ENCODE measurements around the gene LMCD1.

The LMCD1 gene

DNA sequence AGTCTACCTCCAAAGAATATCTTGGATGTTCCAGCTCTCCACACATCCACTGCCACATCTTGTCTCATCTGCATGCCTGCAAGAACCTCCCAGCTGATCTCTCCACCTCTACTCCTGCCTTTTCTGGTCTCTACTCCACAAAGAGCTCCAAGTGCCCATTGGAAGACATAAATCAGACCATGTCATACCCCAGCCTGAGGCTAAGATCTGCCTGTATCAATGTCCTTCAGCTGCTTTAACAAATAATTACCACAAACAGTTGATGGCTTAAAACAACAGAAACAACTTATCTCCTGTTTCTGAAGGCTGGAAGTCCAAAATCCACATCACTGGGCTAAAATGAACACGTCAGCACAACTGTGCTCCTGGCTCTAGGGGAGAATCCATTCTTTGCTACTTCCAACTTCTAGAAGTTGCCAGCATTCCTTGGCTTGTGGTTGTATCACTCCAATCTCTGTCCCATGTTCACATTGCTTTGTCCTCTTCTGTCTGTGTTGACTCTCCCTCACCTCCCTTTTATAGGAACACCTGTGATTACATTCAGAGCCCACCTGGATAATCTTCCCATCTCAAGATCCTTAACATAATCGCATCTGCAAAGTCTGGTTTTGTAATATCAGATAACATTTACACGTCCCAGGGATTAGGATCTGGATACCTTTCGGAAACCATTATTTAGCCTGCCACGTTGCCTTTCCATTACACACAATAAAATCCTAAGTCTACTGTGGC is 17.0 kb upstream of the LMCD1 start:
- DNase-seq (ENCODE audit: low read depth in 2 of 2) = no peak

DNA sequence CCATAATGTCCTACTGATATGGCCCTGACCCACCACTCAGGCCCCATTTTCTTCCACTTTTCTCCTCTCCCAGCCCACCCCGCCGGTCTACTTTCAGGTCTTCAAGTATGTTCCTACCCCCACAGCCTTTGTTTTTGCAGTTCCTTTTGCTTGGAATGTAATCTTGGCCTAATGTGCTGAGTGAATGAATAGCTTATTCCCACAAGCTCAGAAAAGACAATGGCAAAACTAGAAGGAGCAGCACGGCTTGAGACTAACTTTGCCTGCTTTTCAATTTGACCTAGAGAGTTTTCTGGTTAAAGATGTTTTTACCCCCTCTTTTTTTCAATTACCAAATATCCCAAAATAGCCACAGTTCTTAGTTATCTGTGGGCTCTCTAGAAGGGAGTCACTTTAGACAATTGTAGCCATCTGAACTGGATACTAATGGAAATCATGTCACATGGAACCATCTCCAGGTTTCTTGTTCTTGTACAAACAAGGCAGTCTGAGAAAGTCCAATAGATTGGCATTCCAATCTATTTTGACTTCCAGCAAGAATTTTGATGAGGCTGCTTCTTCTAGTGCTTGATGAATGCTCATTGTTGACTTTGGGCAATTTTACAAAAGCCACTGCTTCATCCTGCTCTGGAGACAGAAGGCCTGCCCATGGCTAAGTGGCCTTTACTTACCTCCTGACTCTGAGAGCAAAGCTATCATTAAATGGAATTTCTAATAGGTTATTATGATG is 16.3 kb upstream of the LMCD1 start:
- DNase-seq (ENCODE audit: low read depth in 2 of 2) = no peak

- no peak for DNase-seq (ENCODE audit: low read depth in 2 of 2)
These were observed 15.7 kb upstream of the LMCD1 start for GRCh38 chr3:8485943-8486342.

DNA sequence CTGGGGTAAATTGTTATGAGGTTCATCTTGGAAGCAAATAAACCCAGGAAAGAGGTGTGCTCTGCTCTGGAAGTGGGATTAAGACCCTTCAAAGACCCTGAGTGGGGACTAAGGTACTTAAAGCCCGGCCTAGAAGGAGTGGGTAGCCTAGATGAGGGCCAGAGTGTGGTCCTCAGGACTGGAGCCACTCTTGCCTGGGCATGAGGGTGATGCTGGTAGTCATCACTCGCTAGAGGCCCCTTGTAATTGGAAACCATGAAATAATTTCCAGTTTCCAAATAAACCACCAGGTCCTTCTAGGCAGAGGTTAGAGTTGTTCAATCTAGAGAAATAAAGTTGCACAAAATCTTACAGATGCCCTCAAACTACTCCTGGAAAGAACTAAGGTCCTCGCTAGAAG is 15.2 kb upstream of the LMCD1 start:
- no peak for DNase-seq (ENCODE audit: low read depth in 2 of 2)

DNA sequence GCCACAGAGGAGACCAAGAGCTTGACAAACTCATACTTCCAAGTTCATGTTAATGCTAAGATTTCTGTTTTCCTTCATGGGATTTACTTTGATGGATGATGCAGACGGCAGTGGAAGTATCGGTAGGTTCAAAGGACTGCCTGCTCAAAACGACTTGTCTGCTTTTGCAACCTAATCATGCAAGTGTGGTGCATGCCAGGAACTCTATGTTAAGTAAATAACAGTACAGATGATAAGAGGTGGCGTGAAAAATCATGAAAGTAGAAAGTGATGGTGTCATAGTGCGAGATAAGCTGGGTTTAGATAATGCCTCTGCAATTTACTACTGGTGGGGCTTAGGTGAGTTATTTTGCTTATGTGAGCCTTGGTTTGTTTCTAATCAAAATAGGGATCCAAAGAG is 14.7 kb upstream of the LMCD1 start:
- DNase-seq (ENCODE audit: low read depth in 2 of 2) = no peak

- DNase-seq (ENCODE audit: low read depth in 2 of 2) = no peak
These were observed 13.2 kb upstream of the LMCD1 start for GRCh38 chr3:8488411-8488810.

DNA sequence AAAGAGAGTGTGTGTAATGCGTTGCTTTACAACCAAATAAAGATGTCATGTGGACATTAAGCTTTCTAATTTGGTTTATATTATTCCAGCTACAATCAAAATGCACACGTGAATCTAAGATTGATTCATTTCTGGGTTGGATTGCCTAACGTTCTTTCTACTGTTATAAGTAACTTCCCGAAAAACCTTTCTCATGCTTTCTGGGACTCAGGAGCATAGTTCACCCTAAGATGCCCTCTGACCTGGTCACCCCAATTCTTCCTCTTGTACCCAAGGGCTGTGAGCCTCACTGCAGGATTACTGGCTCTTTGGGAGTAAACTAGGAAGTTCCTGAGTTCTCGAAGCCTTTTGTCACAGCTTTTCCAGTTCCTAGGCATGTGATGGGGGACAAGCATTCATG is 12.7 kb upstream of the LMCD1 start:
- no peak for DNase-seq (ENCODE audit: low read depth in 2 of 2)

DNA sequence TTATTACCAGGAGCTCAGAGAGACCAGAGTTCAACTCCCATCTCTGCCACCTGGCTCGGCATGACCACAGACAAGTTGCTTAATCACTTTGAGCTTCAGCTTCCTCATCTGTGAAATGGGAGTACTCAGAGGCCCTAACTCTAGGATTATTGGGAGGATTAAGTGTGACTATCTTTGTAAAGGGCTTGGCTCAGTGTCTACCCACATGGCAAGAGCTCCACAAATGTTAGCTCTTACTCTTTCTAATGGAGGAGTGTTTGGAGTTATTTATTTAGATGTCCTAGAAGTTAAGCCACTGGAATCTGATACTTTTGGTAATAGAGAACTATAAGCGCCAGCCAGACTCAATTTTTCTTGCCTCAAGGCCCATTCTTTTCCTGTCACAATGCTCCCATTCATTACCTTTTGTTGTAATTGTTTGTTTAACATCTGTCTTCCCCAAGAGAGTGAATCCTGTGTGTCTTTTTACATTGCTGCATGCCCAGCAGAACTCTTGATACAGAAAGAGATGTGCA is 12.3 kb upstream of the LMCD1 start:
- no peak for DNase-seq (ENCODE audit: low read depth in 2 of 2)

- no peak for DNase-seq (ENCODE audit: low read depth in 2 of 2)
These were observed 11.5 kb upstream of the LMCD1 start for GRCh38 chr3:8490079-8490552.

DNA sequence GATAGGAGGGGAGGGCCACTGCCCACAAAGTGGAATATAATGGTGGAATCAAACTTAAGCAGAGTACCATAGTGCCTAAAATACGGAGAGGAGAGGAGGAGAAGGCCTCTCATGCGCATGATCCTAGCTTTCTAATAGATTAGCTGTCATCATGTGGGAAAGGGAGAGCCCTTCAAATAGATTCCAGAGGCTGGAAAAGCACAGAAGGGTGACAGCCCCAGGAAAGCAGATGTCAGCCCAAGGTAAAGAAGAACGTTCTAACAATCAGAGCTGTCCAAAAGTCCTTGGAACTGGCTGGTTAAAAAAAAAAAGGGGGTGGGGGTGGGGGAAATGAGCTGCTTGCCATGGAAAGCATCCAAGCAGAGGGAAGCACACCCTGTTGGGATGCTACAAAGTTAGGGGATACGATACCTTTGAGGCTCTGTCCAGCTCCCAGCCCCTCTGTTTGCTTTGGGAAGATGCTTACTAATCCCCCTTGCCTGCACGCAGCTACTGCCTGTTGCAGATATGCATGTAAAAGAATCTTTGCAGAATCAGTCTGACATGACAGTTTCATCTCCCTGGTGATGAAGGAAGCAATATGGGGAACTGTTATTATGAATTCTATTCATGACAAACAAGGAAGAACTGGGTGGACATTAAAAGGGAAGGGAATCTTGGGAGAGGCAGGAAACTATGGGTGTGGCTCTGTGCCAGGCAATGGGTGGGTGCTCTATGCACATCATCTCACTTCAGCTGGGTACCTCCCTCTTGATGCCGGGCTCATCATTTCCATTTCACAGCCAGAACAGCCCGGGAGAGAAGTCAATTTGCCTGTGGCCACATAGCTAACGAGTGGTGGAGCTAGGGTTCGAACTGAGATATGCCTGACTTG is 10.1 kb upstream of the LMCD1 start:
- no peak for DNase-seq (ENCODE audit: low read depth in 2 of 2)

DNA sequence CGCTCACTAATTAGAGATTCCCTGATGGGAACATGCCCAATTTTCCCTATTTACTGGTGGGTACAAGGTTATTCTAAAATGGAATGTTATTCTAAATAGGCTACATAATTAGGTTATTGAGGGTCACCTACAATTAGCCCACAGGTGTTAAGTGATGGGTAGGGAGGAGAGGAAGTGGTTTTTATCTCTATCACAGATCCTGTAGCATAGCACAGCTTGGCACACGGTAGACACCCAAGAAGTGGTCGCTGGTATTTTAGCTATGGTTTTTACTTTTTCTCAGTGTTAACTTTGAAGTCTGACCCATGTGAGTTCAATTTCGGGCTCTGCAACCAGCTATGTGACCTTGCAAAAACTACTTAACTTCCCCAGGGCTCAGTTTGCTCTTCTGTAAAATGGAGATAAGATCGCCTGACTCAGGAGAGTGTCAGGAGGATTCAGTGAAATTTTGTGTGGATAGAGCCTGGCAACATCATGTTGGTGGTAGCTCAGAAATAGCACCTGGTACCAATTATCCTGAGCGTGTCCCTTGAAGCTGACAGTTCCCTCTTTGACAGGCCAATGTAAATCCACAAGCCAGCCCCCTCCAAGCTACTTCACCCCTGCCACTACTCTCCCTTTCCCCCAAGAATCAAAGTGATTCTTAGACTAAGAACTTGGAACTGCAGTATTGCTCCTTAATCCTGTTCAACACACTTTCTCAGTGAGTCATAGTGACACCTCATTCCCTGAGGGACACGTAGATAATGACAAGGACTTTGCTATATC is 8.7 kb upstream of the LMCD1 start:
- DNase-seq (ENCODE audit: low read depth in 2 of 2) = no peak

DNA sequence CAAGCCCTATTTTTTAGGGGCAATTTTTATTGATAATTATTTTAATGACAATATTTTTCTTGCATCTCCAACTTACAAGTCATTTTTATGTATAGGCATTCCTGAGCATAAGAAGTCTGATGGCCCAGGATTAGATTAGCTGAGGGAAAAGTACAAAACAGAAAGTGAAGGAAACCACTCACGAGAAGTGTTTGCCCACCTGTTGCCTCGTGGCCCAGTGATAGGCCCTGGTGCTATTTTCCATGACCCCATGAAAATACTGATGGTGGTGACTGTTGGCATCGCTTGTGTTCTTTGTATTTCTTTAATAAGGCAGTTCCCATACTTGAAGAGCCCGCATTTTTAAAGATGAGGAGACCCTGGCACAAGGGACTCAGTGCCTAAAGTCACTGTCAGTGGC is 7.9 kb upstream of the LMCD1 start:
- DNase-seq (ENCODE audit: low read depth in 2 of 2) = no peak

DNA sequence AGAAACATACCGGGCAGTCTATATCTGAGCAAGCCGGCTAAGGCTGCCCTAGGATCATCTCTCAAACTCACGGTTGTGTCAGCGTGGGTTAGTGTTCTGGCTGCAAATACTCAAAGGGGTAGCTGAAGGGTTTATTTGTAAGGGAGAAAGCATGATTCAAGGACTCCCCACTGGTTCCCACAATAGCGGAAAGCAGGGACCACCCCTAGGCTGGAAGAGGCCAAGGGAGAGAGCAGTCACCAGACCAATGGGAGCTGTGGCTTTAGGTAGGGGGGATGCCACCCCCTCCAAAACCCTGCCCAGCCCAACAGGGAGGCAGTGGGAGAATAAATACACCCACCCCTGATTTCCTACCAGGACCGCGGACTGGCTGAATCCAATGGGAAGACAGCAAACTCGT is 7.3 kb upstream of the LMCD1 start:
- DNase-seq (ENCODE audit: low read depth in 2 of 2) = no peak

DNA sequence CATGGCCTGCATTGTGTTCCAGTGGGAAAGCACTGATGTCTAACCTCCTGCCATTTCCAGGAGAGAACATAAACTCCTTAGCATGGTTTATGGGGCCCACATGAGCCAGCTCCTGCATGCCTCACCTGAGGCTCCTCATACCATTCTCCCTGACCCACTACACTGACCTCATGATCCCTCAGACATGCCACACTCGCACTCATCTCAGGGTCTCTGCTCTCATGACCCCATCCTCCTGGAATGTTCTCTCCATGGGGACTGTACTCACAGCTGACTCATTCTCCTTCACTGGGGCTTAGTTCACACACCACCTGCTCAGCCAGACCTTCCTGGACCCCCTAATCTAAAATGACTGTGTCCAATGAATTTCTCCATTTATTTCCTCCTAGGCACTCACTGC is 4.0 kb upstream of the LMCD1 start:
- no peak for DNase-seq (ENCODE audit: low read depth in 2 of 2)

GRCh38 chr3:8499181-8499611 is 2.4 kb upstream of the LMCD1 start:
- no peak for DNase-seq (ENCODE audit: low read depth in 2 of 2)

DNA sequence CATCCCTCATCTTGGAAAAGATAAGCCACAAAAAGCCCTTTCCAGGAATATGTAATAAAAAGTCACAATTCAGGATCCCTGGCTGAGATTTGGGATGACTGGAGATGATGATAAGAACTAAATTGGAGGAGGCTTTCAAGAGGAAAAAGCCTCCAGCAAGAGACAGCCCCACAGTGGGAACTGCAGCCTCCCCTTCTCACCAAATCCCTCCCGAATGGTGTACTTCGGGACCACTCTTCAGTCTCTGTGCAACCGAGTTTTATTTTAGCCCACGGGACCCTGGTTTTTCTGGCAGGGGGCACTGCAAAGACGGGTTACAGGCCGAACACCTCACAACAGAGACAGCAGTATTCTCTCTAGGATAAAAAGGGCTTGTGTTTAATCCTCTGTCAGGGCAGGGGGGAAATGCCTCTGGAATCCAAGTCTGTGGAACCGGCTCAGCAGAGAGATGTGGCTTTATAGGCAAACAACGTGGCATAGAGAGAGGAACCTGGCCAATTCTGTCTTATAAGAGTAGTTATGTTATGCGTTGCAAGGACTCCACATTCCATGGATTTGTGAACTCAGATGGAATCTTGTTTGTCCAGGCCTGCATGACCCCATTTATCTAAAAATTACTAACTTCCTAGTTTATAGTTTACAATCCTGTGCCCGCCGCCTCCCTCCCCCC is 1.2 kb upstream of the LMCD1 start:
- DNase-seq (ENCODE audit: low read depth in 2 of 2) = no peak

GRCh38 chr3:8500989-8501370 is 643 bp upstream of the LMCD1 start:
- no peak for DNase-seq (ENCODE audit: low read depth in 2 of 2)

DNA sequence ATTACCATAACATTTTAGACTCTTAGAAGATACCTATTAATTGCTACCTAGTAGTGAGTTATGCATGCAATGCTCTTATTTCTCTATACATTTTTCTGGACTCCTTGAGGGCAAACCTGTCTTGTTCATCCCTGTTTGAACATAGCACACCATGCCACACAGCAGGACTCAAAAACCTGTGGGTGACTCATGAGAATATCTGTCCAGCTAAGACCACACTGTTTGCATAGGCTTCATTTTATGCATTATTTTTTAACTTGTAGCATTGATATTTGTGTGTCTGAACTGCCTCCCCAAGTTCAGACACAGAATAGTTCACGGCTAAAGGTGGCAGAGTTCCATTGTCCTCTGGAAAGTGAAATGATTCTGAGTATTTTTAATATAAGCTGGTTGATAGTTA is 1.8 kb downstream of the LMCD1 start:
- DNase-seq (ENCODE audit: low read depth in 2 of 2) = no peak

DNA sequence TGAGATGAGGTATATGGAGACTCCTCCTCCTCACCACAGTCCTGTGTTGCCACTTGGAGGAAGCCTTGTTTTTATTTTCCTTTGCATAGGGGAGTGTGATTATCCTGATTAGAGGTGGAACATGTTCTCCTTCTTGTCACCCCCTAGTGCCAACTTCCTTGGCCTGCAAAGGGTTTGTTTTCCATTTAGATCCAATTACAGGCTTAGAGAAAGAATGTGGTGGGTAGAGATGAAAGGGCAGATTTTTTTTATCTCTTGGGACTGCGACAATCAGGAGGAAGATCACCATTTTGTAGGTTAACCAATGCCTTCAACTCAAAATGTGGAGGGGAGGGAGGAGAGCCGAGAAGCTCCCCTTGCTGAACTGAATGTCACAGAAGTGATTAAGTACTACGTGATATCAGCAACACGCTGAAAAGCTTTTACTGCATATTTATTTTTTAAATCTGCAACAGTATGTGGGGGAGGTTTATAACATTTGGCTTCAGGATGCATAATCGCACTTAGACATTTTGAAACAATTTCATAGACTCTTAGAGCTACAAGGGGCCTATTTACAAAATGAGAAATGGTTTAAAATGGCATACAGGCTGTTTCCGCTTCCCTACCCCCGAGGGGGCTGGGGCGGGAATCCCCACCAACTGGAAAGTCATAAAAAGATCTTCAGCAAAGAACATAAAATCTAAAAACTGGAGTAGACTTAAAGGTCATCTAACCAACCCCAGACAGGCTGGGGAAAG is 2.4 kb downstream of the LMCD1 start:
- DNase-seq (ENCODE audit: low read depth in 2 of 2) = no peak

DNA sequence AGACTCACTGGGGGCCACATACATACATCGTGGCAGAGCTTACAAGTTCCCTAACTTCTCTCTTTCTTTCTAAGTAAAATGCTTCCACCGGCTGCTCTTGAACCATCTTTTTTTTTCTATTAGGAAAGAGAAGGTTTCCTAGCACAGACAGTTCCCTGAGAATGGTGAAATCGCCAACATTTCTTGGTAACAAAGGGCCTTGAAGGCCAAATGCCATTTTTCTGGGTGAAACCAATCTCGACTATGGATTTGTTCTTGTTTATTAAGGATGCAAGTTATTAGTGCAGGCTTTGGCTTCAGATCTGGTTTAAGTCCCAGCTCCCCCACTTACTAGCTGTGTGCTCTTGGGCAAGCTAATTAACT is 3.0 kb downstream of the LMCD1 start:
- no peak for DNase-seq (ENCODE audit: low read depth in 2 of 2)

All from stimulated activated CD8-positive, alpha-beta memory T cell treated with anti-CD3 and anti-CD28 coated beads, Interleukin-7, amount 100 ng/mL, for 4 hours (primary cell).